ENCODE data around the gene KLHL10.
"Not testable (repeated sequence)": the region's sequence is repeated elsewhere in the genome, so short reads cannot be mapped to it uniquely, and the experiment has no call there.

Gene KLHL10

GRCh38 chr17:41813699-41814124, 23.9 kb upstream of the KLHL10 start:
- DNase-seq = no peak

DNA sequence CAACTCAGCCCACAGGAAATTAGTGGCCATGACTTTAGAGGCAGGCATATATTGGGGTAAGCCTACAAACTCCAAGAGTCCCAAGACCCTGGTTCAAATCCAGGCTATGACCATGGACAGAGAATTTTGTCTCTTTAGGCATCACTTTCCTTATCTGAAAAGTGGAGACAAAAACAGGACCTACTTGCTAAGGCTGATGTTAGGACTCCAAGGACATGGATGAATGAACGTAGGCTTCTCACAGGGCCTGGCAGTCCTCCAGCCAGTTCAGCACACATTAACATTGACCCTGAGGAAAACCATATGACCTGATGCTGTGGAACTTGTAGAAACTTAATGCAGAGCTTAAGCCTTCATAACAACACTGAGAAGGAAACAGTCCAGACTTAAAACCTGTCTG, 23.4 kb upstream of the KLHL10 start:
- DNase-seq = no peak

GRCh38 chr17:41816637-41817320, 20.8 kb upstream of the KLHL10 start:
- no peak for DNase-seq

DNA sequence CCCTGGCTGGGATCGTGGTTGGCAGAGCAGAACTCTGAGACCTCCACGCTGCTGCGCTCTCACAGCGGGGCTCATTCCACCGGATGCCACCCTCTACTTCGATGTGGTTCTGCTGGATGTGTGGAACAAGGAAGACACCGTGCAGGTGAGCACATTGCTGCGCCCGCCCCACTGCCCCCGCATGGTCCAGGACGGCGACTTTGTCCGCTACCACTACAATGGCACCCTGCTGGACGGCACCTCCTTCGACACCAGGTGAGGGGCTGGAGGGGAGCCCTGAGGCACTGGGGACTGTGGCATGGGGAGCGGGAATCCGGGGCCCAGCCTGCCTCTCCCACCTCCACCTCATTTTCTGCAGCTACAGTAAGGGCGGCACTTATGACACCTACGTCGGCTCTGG, 19.6 kb upstream of the KLHL10 start:
- DNase-seq = no peak

GRCh38 chr17:41821776-41822175, 15.8 kb upstream of the KLHL10 start:
- DNase-seq = no peak

DNA sequence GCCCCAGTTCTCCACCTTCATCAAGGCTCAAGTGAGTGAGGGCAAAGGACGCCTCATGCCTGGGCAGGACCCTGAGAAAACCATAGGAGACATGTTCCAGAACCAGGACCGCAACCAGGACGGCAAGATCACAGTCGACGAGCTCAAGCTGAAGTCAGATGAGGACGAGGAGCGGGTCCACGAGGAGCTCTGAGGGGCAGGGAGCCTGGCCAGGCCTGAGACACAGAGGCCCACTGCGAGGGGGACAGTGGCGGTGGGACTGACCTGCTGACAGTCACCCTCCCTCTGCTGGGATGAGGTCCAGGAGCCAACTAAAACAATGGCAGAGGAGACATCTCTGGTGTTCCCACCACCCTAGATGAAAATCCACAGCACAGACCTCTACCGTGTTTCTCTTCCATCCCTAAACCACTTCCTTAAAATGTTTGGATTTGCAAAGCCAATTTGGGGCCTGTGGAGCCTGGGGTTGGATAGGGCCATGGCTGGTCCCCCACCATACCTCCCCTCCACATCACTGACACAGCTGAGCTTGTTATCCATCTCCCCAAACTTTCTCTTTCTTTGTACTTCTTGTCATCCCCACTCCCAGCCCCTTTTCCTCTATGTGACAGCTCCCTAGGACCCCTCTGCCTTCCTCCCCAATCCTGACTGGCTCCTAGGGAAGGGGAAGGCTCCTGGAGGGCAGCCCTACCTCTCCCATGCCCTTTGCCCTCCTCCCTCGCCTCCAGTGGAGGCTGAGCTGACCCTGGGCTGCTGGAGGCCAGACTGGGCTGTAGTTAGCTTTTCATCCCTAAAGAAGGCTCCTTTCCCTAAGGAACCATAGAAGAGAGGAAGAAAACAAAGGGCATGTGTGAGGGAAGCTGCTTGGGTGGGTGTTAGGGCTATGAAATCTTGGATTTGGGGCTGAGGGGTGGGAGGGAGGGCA, 15.1 kb upstream of the KLHL10 start:
- no peak for DNase-seq

DNA sequence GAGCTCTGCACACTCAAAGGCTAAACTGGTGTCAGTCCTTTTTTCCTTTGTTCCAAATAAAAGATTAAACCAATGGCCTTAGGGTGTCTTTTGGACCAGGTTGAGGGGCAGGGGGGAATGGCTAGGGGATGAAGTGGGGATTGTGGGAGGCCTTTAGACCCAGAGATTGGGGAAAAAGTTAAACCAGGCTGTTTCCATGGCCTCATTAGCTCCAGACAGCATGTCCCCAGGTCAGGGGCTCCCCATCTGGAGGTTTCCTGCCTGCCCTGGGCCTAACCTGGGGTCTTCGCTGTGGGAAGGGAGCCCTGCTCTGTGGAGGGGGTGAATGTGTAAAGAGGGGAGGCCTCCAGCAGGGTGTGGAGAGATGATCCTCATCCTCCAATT, 14.5 kb upstream of the KLHL10 start:
- no peak for DNase-seq

GRCh38 chr17:41823580-41823979, 14.0 kb upstream of the KLHL10 start:
- no peak for DNase-seq

- DNase-seq = no peak
Measured at GRCh38 chr17:41824086-41824485, 13.5 kb upstream of the KLHL10 start.

GRCh38 chr17:41825175-41825845, 12.3 kb upstream of the KLHL10 start:
- no peak for DNase-seq

- not testable (repeated sequence) for DNase-seq
Measured at GRCh38 chr17:41829961-41830360, 7.7 kb upstream of the KLHL10 start.

DNA sequence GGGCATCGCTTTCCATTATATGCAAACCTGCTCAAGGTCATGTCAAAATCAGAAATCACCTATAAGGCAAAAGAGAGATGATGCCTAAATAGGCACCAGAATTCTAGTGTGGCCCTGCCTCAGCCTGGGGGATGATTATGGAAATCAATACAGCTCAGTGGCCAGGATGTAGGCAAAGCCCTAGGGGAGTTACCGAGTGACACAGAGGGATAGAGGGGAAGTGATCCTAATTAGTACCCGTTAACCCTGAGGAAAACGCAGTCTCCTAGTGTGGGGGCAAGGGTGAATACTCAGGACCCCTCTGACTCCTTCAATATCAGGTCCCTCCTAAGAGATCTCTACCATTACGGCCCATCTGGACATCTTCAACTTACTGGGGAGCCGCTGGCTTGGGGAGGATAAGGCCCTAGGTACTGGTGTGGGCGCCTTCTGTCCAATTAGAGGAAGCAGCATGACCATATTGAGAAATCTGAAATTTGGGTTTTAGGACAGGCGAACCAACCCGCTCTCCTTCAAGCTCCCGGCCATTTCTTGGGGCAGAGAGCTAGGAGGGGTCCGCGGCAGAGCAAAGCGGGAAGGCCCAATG, 2.3 kb upstream of the KLHL10 start:
- DNase-seq = no peak

DNA sequence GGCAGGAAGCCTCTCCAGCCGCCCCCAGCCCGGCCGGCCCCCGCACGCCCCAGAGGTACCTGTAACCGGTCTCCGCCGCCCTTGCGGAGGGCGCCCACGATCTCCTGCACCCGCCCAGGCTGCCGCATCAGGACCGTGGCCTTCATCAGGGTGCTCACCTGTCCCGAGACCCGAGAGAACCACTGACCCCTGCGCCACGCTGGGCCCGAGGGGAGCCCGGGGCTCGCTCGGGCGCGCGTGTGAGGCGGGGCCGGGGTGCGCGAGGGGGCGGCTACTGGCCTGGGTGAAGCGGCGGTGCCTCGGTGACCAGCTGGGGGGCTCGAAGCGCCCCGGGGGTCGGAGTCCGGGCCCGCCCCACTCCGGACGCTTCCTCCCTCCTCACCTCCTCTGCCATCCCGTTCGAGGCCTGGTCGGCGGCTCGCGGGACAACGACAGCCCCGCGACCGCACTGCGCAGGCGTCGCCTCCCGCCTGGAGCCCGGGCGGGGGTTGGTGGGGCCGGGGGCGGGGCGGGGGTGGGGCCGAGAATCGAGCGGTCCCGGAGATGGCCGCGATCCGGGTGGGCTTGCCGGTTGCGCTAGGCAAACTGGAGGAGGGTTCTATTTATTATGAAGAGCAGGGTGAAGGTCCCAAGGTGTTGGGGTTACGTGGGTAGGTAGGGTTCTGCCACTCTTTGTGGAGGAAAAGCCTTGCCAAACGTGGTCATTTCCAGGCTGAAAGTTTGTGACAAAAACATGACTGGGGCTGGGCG, 1.6 kb upstream of the KLHL10 start, which contains the start of gene NT5C3B:
Gene NT5C3B, minus strand, starts transcription at position 433 of the 750 bp plus-strand sequence. Its CDS starts 39 bp downstream, at position 394.
- peak; percentile 23 for DNase-seq

DNA sequence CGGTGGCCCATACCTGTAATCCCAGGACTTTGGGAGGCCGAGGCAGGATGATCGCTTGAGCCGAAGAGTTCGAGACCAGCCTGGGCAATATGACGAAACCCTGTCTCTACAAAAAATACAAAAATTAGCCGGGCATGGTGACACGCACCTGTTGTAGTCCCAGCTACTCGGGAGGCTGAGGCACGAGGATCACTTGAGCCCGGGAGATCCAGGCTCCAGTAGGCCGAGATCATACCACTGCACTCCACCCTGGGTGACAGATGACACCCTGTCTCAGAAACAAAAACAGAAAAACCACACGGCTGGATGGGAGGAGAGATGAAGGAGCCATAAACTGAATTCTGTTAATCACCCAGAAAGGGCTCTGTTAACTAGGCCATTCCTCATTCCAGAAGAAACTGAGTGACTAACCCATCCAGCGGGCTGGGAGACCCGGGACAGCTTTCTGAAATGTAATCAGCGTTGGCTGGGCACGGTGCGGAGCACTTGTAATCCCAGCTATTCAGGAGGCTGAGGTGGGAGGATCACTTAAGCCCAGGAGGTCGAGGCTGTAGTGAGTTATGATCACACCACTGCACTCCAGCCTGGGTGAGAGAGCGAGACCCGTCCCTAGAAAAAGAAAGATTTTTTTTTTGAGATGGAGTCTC, 952 bp upstream of the KLHL10 start:
- DNase-seq = no peak

- not testable (repeated sequence) for DNase-seq
Measured at GRCh38 chr17:41839448-41839847, 1.8 kb downstream of the KLHL10 start.

- not testable (repeated sequence) for DNase-seq
Measured at GRCh38 chr17:41840781-41841180, 3.2 kb downstream of the KLHL10 start.

DNA sequence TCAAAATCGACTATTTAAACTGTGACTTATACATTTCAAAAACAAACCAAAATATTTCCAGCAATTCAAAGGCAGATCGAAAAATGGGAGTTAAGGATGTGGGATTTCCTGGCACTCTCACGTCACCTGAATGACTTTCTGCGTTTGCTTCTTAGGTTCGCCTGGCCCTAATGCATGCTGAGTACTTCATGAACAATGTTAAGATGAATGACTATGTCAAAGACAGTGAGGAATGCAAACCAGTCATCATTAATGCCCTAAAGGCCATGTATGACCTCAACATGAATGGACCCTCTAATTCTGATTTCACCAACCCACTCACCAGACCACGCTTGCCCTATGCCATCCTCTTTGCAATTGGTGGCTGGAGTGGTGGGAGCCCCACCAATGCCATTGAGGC, 7.3 kb downstream of the KLHL10 start:
- DNase-seq = no peak

- no peak for DNase-seq
Measured at GRCh38 chr17:41848788-41849187, 11.2 kb downstream of the KLHL10 start.

DNA sequence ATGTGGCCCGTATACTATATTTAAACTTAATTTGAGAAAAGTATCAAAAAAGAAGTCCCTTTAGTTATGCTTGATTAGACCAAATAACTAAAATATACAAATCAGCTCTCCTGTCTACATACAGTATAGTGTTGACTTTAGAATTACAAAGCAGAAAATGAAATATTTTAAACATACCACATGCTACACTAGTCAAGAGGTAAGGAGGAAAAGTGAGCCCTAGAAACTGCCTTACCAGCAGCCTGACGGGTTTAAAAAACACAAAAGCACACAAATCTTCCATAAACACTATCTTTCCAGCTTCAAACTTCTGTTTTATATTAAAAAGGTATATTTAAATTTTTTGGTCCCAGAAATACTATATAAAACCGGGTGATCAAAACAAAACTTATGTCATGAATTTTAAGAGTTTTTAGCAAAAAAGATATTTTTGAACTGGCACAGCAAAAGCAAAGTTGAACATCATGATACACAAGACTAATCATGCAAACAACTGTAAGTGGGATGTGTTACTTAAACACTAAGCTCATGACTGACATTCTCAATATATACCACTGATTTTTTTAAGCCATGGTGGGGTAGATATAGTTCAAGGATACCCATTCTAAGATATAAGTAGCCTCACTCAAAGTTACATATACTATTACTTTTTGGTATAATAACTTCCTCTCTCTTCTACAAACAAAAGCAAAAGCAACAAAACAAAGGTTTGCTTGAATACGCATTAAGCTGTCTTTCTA, 11.8 kb downstream of the KLHL10 start:
- DNase-seq = no peak

DNA sequence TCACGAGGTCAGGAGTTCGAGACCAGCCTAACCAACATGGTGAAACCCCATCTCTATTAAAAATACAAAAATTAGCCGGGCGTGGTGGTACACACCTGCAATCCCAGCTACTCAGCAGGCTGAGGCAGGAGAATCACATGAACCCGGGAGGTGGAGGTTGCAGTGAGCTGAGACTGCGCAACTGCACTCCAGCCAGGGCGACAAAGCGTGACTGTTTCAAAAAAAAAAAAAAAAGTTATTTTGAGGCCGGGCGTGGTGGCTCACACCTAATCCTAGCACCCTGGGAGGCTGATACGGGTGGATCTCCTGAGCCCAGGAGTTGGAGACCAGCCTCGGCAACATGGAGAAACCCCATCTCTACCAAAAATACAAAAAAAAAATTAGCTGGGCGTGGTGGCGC, 13.8 kb downstream of the KLHL10 start:
- not testable (repeated sequence) for DNase-seq

Data from activated effector memory CD4-positive, alpha-beta T cell treated with Interleukin-2 at 50 U/mL for 16 hours (primary cell).